ENCODE results near the gene RHOT2.

Gene RHOT2

DNA sequence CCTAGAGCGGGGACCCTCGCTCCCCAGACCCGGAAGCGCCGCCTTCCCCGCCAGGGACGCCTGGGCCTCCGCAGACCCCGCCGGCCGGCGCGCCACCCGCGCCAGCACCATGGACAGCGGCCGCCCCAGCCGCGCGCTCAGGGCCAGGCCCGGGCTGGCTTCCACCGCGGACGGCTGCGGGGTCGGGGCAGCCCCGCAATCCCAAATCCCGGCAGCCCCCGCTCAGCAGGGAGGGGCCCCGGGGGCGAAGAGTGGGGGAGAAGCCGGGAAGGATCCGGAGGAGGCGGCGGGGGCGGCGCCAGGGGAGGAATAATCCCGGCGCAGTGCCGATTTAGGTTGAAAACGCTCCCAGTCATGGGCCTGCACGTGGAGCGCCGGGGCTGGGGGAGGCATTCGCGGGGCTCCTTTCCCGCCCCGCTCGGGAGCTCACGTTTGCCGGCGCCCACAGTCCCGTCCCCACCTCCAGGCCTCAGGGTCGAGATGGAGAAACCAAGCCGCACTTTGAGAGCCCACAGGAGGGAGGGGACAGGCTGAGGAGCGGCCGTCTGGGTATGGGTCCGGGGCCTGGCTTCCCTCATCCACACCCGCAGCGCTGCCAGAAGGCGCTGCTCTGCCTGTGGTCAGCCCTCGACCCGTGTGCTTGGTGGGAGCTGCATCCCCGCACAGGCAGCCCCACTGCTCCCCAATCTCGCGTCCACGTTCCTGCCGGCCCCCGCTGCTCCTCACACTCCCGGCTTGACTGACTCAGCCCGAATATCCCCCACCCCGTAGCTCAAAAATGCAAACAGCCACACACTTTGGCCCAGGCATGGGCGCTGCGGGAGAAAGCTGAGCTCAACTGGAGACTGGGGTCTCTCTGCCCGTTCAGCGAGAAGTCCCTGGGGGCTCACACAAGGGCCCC lies 33.0 kb downstream of the RHOT2 start:
- no peak for DNase-seq (ENCODE audit: low spot score)

DNA sequence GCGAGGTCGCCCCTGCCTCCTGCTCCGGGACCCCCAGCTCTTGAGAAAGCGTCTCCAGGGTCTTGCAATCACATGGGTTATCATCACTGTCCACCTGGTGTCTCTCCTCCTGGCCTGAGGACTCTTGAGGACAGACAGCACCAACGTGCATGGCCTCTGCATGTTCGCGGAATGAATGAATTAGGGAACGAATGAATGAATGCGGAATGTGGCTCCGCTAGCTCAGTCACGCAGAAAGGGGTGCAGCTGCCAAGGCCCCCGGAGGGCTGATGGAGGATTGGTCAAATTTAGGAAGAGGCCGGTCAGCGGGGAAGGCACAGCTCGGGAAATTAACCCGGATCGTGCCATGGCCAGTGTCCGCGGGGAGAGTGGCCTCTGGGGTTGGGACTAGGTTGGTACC lies 34.4 kb downstream of the RHOT2 start:
- no peak for DNase-seq (ENCODE audit: low spot score)

DNA sequence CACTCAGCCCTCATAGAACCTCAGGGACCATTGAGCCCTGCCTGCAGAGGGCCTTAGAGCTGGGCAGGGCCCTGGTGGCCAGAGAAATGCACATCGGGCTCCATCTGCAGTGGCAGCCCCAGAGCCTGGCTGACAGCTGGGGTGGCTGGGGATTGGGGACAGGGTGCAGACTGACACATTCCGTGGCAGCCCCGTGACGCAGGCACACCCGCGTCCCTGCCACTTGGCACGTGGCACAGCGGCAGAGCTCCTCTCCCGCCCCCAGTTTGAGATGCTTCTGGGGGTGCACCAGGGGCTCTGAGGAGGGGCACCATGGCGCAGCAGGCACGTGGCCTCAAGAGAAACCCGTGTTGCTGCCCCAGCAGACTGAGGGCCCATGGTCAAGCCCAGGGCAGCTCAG lies 35.5 kb downstream of the RHOT2 start:
- DNase-seq (ENCODE audit: low spot score) = no peak

DNA sequence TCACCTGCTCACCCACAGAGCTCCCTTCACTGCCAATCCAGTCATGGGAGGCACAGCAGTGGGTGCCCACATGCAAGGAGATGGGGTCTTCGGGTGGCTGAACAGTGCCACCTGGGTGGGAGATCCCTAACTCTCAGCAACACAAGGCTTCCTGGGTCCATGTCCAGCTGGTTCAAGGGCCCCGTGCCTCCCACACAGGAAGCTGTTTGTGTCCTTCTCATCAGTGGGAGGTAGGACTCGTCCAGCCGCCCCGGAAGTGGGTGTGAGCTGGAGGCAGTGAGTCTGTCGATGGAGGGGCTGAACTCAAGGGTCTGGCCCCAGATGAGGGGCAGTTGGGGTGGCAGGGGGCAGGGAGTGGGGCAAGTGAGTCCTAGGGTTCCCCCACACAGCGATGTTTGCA lies 36.1 kb downstream of the RHOT2 start:
- DNase-seq (ENCODE audit: low spot score) = no peak

DNA sequence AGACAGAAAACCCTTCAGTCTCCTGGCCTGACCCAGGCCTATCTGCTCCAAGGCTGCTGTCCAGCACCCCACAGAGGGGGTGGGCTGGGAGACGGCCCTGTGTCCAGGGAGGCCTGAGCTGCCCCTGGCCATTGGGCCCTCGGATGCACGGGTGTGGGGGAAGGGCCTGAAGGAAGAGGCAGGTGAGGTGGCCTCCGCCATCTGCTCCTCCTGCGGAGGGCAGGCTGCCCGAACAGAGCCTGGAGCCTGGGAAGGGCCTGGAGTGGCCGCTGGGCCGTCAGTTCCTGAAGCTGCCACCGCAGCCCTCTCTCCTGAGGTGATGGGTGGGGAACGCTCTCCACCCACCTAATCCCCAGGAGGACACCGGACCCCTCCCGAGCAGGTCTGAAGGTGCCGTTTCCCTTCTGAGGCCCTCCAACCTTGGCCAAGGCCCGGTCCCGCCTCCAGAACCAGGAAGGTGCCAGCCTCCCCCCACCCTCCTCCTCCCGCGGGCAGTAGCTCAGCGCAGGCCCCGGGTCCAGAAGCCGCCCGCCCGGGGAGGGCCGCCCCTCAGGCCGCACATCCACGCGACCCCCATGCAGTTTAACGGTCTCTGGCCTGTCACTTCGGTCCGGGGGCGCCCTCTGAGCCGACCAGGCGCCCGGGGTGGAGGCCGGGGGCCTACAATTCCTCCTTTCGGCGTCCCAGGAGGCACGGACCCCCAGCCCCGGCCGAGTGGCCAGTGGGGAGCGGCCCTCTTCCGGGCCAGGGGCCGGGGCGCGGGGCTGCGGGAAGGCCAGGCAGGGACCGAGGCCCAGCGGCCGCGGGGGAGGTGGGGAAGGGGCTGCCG lies 36.8 kb downstream of the RHOT2 start:
- DNase-seq (ENCODE audit: low spot score) = peak; percentile 52

DNA sequence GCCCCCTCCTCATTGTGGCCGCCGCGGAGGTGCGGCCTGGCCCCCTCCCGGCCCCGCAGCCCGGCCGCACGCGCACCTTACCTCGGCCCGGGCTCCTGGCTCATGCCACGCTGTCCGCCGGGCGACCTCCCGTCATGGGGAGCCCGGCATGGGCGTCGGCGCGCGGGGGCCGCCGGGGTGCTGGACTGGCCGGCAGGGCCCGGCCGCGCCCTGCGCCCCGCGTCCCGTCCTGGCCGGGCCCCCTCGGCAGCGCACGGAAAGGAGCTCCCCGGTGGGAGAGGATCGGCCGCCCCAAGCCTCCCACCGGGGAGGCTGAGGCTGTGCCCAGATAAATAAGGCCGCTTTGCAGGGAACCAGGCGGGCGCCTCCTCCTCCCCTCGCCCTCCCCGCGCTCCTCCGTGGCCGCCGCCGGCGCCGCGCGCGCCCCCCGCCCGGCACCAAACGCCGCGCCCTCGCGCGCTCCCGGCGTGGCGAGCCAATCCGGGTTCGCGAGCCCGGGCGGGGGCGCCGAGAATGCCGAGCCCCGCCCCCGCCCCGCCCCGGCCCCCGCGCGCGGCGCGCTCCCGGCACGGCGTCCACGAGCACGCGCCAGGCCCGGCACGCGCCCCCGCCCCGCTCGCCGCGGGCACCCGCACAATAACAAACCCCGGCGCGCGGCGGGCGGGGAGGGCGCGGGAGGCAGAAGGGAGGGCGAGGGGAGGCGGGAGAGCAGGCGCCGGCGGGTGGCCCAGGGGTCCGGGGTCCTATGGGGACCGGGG lies 37.7 kb downstream of the RHOT2 start, which contains the start of gene FBXL16:
TSS of gene FBXL16 (minus strand) at position 371 of the 758 bp plus-strand sequence. CDS start 8,396 bp downstream, outside the sequence.
- DNase-seq (ENCODE audit: low spot score) = peak; percentile 97

DNA sequence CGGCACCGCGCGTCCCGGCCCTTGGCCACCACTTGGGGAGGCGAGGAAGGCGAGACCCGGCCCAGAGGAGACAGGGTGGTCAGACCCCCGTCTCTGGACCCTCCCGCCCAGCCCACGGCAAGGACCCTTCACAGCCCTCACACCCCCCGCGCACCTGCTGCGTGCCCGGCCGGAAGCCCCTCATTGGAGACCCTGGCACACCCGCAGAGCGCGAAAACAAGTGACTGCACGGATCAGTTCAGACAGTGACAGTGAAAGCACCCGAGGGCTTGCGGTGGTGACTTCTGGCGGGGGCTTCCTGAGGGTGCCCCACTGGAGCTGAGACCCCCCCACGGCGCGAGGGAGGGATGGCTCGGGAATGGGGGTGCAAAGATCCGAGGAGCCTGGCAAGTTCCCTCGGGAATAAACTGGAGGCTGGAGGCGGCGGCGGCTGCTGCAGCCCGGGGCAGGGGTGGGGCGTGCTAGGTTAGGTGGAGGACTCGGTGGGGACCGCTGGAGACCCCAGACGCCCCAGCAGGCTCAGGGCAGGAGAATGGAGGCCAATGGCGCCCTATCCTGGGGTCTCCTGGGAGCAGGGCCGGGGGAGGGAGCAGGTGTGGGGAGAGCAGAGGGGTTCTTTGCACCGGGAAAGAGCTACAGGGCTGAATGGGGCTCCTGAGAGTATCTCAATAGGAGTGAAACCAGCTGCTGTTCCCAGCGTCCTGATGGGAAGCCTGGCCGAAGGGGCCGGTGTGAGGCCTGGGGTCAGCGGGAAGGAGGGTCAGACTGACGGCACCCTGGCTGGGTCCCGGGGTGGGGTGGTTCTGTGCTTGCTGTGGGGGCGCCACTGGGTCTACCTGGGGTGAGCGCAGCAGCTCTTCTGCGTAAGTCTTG lies 38.5 kb downstream of the RHOT2 start:
- DNase-seq (ENCODE audit: low spot score) = no peak

DNA sequence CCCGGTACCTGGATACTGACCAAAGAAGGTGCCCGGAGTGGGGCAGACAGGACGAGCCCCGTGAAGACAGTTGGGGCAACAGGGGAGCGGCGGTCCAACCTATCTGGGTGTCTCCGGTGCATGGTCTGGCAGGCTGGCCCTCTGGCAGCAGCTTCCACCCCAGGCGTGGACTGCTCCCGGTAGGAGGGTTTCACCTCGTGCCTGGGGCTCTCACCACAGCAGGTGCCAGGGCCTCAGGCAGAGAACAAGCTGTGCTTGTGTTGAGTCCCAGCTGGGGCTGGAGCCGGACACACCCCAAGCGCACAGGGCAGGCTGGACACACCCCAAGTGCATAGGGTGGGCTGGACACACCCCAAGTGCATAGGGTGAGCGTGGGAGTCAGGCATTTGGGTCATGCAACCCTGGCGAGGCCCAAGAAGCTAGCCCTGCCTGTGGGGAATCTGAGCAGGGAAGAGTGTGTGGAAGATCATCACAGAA lies 39.2 kb downstream of the RHOT2 start:
- no peak for DNase-seq (ENCODE audit: low spot score)

DNA sequence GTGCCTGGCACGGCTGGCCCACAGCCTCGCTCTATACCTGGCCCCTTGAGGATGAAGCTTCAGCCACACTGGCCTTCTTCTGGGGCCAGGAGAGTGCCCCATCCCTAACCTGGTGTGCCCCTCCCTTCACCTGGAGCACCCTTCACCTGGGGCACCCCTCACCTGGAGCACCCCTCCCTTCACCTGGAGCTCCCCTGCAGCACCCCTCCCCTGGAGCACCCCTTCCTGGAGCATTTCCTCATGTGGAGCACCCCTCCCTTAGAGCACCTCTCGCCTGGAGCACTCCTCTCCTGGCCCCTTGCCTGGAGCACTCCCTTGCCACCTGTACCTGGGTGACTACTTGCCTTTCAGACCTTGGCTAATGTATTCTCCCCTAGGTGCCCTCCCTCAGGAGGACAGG lies 40.1 kb downstream of the RHOT2 start:
- DNase-seq (ENCODE audit: low spot score) = no peak

DNA sequence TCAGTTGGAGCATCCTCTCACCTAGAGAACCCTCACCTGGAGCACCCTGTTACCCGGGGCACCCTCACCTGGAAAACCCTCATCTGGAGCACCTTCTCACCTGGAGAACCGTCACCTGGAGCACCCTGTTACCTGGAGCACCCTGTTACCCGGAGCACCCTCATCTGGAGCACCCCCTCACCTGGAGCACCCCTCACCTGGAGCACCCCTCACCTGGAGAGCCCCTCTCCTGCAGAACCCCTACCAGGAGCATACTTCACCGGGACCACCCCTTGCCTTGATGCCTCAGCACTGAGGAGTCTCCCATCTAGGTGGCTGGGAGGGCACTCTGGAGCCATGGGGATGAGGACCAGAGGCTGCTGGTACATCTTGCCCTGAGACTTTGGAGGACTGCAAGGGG lies 41.0 kb downstream of the RHOT2 start:
- no peak for DNase-seq (ENCODE audit: low spot score)

DNA sequence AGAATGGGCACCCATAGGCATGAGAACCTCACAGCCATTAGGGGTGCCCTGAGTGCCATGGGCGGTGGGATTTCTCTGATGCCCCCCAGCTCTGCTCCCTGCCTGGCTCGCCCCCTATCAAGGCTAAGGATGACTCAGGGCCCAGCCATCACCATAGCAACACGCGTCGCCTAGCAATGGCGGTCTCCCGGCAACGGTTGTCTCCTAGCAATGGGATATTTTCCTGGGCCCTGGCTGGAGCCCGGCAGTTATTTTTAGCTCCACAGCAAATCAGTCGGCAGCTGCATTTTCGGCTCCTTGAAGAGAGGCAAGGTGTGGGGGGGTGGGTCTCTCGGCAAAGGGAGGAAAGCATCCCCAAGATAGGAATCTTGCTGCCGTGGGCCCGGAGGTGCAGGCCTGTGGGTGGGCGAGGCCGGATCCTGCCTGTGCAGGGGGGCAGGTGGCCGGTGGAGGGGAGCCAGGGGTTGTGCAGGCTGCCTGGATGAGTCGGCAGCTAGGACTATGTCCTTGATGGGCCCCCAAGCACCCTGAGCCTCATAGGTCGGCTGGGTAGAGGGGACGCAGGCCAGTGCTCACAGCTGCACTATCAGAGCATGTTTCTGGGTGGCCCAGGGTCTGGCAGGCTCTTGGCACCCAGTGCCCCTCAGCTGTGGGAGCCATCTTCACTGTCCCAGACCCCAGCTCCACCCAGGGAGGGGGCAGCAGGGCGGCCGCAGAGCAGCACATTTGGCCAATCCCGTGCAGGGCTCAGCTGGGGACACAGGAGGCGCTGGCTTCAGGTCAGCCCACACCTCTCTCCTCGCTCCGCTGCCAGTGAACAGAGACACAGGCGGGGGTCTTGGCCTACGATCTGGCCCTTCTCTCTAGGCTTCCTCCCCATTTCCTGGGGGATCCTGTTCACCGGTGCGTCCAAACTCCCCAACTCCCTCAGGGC lies 41.9 kb downstream of the RHOT2 start:
- DNase-seq (ENCODE audit: low spot score) = peak; percentile 76

DNA sequence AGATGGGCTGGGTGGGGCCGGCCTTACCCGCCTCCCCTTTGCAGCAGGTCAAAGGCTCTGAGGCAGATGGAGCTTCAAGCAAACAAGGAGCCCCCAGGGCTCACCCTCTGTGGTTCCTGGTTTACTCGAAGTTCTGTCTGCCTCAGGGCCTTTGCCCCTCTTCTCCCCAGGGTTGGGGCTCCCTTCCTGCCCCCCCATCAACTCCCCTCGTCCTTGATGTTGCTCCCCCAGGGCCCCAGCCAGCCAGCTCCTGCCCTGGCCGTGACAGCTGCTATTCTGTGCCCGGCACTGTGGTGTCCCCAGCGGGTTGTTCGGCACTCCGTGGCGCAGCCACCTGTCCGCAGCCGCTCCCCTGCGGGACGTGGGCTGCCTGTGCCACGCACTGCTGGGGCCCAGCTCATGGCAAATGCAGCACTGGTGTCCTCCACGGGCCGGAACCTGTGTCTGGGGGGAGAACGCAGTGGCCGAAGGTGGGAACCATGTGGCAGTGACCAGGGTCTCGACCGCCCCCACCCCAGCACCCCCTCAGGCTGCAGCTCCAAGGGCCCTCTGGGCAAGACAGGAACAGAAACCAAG lies 42.7 kb downstream of the RHOT2 start:
- DNase-seq (ENCODE audit: low spot score) = no peak

DNA sequence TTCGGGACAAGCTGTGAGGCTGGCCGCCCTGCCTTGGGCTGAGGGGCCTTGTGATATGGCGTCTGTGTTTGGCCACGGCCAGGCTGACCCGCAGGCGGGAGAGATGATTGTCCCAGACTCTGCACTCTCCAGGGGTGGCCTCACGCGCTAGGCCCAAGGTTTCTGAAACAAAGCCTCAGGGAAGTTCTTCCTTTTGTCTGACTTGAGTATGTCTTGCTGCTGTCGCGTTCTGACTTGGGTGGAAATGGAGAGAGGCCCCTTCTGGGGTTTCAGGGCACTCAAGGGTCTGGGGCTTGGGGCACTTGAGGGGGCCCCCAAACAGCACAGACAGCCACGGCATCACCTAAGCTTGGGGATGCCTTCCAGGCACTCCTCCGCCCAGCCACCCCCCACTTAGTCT lies 43.2 kb downstream of the RHOT2 start:
- no peak for DNase-seq (ENCODE audit: low spot score)

DNA sequence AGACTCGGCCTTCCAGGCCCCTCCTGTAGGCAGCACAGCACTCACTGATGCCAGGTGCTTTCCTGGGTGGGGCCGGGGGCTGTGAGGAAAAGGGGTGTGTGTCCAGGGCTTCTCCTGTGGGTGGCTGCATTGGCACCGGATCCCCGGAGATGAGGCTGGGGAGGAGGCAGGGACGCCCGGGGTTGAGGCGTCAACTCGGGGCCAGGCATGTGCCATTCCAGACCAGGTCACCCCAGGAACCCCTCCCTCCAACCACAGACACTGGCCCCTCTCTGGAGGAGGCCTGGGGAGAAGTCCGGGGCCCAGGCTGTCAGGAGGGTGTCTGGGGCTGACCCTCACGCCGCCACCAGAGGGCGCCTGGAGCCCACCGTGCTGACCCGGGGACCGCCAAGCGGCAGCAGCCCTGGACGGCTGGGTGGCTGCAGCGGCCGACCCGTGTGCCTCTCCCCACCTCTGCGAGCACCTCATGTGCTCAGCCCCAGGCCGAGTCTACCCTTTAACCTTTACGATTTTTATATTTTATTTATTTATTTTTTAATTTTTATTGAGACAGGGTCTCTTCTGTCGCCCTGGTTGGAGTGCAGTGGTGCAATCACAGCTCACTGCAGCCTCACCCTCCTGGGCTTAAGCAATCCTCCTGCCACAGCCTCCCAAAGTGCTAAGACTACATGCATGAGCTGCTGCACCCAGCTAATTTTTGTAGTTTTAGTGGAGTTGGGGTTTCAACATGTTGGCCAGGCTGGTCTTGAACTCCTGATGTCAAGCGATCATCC lies 43.8 kb downstream of the RHOT2 start:
- peak; percentile 86 for DNase-seq (ENCODE audit: low spot score)

DNA sequence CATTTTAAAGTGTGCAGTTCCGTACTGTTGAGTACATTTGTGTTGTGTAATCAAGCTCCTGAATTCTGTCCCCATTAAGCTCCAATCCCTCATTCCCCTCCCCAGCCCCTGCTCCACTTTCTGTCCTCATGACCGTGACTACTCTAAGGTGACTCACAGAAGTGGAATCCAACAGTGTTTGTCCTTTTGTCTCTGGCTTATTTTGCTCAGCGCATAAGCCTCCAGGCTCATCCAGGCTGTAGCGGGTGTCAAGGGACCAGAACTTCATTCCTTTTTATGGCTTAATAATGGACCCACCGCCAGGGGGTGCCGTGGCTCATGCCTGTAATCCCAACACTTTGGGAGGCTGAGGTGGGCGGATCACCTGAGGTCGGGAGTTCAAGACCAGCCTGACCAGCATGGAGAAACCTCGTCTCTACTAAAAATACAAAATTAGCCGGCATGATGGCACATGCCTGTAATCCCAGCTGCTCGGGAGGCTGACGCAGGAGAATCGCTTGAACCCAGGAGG lies 44.9 kb downstream of the RHOT2 start:
- peak; percentile 56 for DNase-seq (ENCODE audit: low spot score)

DNA sequence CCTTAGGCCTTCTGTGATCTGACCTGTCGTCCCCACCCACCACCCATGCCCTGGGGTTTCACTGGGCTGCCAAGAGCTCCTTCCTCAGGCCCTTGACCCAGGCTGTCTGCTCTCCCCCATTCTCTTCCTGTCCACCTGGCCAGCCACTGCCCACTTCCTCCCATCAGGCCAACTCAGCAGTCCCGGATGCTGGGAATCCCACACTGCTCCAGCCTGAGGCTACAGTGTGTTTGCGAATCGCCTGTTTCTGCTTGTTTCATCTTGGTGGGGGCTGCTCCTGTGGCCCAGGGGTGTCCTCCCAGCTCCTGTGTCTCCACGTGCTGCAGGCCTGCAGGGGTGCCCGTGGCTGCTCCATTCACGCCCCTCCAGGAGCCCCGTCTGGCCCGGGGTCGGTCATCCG lies 46.1 kb downstream of the RHOT2 start:
- no peak for DNase-seq (ENCODE audit: low spot score)

DNA sequence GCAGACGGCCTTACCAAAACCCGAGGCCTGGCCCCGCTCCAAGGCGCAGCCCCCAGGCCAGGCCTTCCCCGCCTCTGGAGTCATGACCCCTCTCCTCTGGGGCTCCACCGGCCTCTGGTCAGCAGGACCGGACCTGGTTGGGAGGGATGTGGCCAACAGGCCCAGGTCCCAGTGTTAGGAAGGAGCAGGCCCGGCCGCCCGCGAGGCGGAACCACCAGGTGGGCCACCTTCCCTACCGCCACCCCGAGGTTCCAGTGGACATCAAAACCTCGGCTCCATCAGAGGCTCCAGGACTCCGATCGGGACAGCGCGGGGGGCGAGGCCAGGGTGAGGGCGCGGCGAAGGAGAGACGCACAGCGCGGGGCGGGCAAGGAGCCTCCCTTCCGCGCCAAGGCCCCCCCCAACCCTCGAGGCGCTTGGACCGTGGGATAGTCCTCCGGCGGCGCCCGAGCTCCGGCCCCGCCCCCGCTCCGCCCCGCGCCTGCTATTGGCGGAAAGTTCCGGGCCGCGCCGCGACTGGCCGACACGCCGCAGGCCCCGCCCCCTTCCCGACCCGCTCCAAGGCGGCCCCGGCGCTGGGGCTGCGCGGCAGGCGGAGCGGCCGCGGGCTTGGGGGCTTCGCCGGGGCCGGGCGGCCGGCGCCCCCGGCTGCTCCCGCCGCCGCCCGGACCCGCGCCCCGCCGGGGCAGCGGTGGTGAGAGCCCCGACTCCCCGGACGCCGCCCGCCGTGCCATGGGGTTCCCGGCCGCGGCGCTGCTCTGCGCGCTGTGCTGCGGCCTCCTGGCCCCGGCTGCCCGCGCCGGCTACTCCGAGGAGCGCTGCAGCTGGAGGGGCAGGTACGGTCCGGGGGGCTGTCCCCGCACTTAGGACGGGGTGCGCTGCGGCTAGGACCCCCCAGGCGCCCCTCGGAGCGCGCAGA lies 46.9 kb downstream of the RHOT2 start, which contains the start of gene METRN:
TSS of gene METRN (plus strand) at position 561 of the 919 bp plus-strand sequence. CDS start at position 733, 172 bp downstream.
- DNase-seq (ENCODE audit: low spot score) = peak; percentile 94
